A673 (cell line): ENCODE data around the gene IFRD1.

ENCODE experiments used
- CTCF ChIP-seq: fragments of 300-800, 200-600 bp; sonication (generic); conservative IDR thresholded peaks from 2 replicates; pipeline ENCODE4 v1.5.1; 2017; ENCODE audit warnings: low read depth, mild to moderate bottlenecking, antibody characterized with exemption, low read length, moderate library complexity, mixed read lengths
- EZH2 ChIP-seq: fragments of 200-600 bp; sonication (generic); IDR thresholded peaks from 2 replicates; pipeline ENCODE4 v1.6.1; 2017; ENCODE audit warnings: borderline replicate concordance, low read depth, mild to moderate bottlenecking, mixed read lengths, antibody characterized with exemption, low read length; ENCODE audit not compliant: poor library complexity, severe bottlenecking

- no peak for TF ChIP-seq CTCF
- TF ChIP-seq EZH2 = no peak
Measured at GRCh38 chr7:112488264-112488552, 37.9 kb downstream of the IFRD1 start.
